Pons (tissue), 1 donor: ENCODE results near the gene AGXT2.
A peak's percentile ranks its signal among the peaks of the same experiment; 100 is the strongest.

ENCODE experiments used
- DNase-seq: peaks from one replicate; pipeline ENCODE4 v3.0.0-alpha.2; 2016; ENCODE audit warnings: low spot score

AGXT2 gene

DNA sequence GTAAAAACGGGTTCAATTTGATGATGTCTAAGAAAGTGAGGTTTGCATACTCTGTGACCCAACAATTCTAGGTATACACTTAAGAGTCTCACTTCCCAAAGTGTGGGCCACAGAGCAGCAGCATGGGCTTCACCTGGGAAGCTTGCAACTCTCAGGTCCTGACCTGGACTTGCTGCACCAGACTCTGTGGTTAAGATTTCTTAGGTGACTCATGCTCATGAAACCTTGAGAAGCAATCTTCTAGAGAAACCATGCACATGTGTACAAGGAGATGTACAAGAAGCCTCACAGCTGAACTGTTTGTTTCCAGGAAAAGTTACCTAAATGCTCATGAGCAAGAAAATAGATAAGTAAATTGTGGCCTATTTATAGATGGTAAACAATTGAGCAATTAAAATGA is 88.4 kb downstream of the AGXT2 start:
- DNase-seq: no peak

DNA sequence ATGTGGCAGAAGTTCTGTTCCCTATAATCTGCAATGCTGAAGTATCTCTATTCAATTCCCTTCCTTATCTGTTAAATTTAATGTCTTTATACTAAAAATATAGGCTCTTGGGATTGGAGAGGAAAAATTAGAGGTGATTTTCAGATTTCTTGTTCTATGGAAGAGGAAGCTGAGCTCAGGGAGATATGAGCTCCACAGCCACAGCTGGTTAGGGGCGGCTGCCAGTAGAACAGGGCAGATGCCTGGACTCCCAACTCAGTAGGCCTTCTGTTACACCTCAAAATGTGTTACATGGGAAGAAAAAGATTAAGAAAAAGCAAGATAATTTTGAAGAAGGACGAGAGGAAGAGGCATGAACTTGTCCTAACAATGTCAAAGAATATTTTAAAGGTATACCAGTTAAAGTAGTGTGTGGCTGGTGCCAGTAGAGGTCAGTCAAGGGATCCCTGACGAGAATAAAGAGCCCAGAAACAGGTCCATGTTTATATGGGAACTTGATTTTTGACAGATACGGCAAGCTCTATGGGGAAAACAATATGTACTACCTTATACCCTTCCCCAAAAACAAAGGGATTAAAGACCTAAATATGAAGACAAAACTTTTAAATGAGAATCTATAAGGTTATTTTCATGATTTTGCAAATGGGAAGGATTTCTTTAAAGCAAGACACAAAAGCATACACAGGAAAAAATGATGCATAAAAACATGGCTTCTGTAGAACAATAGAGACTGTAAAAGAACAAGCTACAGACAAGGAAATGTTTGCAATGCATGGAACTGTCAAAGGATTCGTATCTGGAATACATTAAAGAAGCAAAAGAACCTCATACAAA is 89.7 kb downstream of the AGXT2 start:
- DNase-seq: peak; percentile 30

DNA sequence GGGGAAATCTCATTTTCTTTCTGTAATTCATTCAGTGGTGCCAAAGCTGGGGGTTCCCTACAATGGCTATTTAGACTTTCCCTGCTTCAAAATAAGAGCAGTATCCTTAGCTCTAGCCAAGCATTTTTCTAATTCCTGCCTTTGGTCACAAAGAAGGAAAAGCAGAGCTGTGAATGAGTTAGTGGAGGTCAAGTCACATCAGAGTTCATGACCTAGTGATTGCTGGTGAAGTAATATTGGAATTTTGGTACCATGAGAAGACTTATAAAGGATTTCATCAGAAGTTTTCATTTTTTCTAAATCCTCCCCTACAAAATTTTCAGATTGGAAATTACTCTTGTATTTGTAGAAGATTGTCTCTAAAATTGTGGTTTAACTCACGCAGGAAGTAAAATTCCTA is 90.4 kb downstream of the AGXT2 start:
- no peak for DNase-seq
